Measurements from ENCODE around the gene KNCN. TPM values are rescaled to one million over a fixed set of nuclear protein-coding genes. Genes with fewer than 3 reads are reported as not detected.

KNCN gene
- polyA plus RNA-seq, 3 donors = not detected

GRCh38 chr1:46508757-46509156 lies 42.7 kb downstream of the KNCN start:
- H3K4me1 Mint-ChIP-seq = no peaks in the 10 kb centered on the region
- intact Hi-C loops (cut with micrococcal nuclease) = no loop called here
- no CpG with 5 or more reads among the region's 5 CpGs for WGBS (ENCODE audit: insufficient coverage)
- no peaks in the 10 kb centered on the region for H3K36me3 Mint-ChIP-seq
- H3K9me3 Mint-ChIP-seq = no peaks in the 10 kb centered on the region
- no peak for TF ChIP-seq CTCF (IDR thresholded peaks at IDR 0.05)
- H3K4me1 ChIP-seq (ENCODE audit: control insufficient read depth in 1 of 2, insufficient read depth in 2 of 2, low read length in 2 of 2) = no peaks in the 10 kb centered on the region
- no peak overlapping the region for H2AFZ ChIP-seq (ENCODE audit: insufficient read depth, low read depth, low read length, poor library complexity, severe bottlenecking)
- no peaks in the 10 kb centered on the region for H3K79me2 ChIP-seq (ENCODE audit: insufficient read depth, low read length)
- H3K27me3 Mint-ChIP-seq (ENCODE audit: low read depth in 3 of 3) = peaks cover 5 to 13% (median 6%) of the 10 kb centered on the region in 3 donors
- no peak overlapping the region for H3K27ac ChIP-seq (ENCODE audit: low read depth in 1 of 2, low read length in 2 of 2)
- no peak overlapping the region for H3K4me3 Mint-ChIP-seq
- no peak overlapping the region for H3K9ac ChIP-seq (ENCODE audit: insufficient read depth, low read length, poor library complexity, severe bottlenecking)
- H3K27ac Mint-ChIP-seq = no peak overlapping the region
- H3K27me3 ChIP-seq (ENCODE audit: control insufficient read depth in 2 of 2, insufficient read depth in 2 of 2, low read length in 2 of 2) = peaks cover 0 to 5% of the 10 kb centered on the region in 2 donors
- H3K4me3 ChIP-seq (replicated peaks in 1 of 3; ENCODE audit: low read depth in 2 of 3, low read length in 3 of 3) = no peak overlapping the region
- DNase-seq = no peak
- no peaks in the 10 kb centered on the region for H3K36me3 ChIP-seq (replicated peaks in 1 of 2; ENCODE audit: control insufficient read depth in 1 of 2, insufficient read depth in 2 of 2, low read length in 2 of 2)
- no peaks in the 10 kb centered on the region for H4K20me1 ChIP-seq (ENCODE audit: insufficient read depth, low read length)
- no peaks in the 10 kb centered on the region for H3K9me3 ChIP-seq (replicated peaks in 1 of 2; ENCODE audit: control insufficient read depth in 1 of 2, insufficient read depth in 1 of 2, low read length in 2 of 2)
- H3K4me2 ChIP-seq (replicated peaks; ENCODE audit: extremely low read depth, low read length, poor library complexity, severe bottlenecking) = no peak overlapping the region

GRCh38 chr1:46506470-46507219 lies 44.8 kb downstream of the KNCN start:
- no peaks in the 10 kb centered on the region for H3K9me3 ChIP-seq (replicated peaks in 1 of 2; ENCODE audit: control insufficient read depth in 1 of 2, insufficient read depth in 1 of 2, low read length in 2 of 2)
- no peak for DNase-seq
- 90% methylated on average over 14 of the region's 17 CpGs for WGBS (ENCODE audit: insufficient coverage)
- no peaks in the 10 kb centered on the region for H3K9me3 Mint-ChIP-seq
- H3K9ac ChIP-seq (ENCODE audit: insufficient read depth, low read length, poor library complexity, severe bottlenecking) = no peak overlapping the region
- H3K79me2 ChIP-seq (ENCODE audit: insufficient read depth, low read length) = no peaks in the 10 kb centered on the region
- H3K4me1 Mint-ChIP-seq = no peaks in the 10 kb centered on the region
- intact Hi-C loops (cut with micrococcal nuclease) = no loop called here
- TF ChIP-seq CTCF (IDR thresholded peaks at IDR 0.05) = no peak
- H3K27me3 Mint-ChIP-seq (ENCODE audit: low read depth in 3 of 3) = peaks cover 10 to 25% (median 16%) of the 10 kb centered on the region in 3 donors
- H3K4me1 ChIP-seq (ENCODE audit: control insufficient read depth in 1 of 2, insufficient read depth in 2 of 2, low read length in 2 of 2) = no peaks in the 10 kb centered on the region
- H4K20me1 ChIP-seq (ENCODE audit: insufficient read depth, low read length) = no peaks in the 10 kb centered on the region
- no peak overlapping the region for H3K4me3 Mint-ChIP-seq
- no peak overlapping the region for H3K4me2 ChIP-seq (replicated peaks; ENCODE audit: extremely low read depth, low read length, poor library complexity, severe bottlenecking)
- no peak overlapping the region for H3K27ac Mint-ChIP-seq
- H2AFZ ChIP-seq (ENCODE audit: insufficient read depth, low read depth, low read length, poor library complexity, severe bottlenecking) = no peak overlapping the region
- H3K27ac ChIP-seq (ENCODE audit: low read depth in 1 of 2, low read length in 2 of 2) = no peak overlapping the region
- no peaks in the 10 kb centered on the region for H3K36me3 Mint-ChIP-seq
- no peak overlapping the region for H3K4me3 ChIP-seq (replicated peaks in 1 of 3; ENCODE audit: low read depth in 2 of 3, low read length in 3 of 3)
- H3K27me3 ChIP-seq (ENCODE audit: control insufficient read depth in 2 of 2, insufficient read depth in 2 of 2, low read length in 2 of 2) = peaks cover 0 to 11% of the 10 kb centered on the region in 2 donors
- no peaks in the 10 kb centered on the region for H3K36me3 ChIP-seq (replicated peaks in 1 of 2; ENCODE audit: control insufficient read depth in 1 of 2, insufficient read depth in 2 of 2, low read length in 2 of 2)
